Suprapubic skin (tissue), 4 donors: Measurements from ENCODE around the gene SOHLH2. TPM values are rescaled to one million over a fixed set of nuclear protein-coding genes. Genes with fewer than 3 reads are reported as not detected.

Experiments
- DNase-seq, 2 donors: peaks; one replicate each; pipeline ENCODE4 v3.0.0-alpha.2; 2019; ENCODE audit warnings: low spot score in 2 of 2
- H3K27ac ChIP-seq: fragments of 200-600 bp; sonication (generic); one replicate; pipeline ENCODE4 v1.5.1; 2019
- H3K27me3 ChIP-seq: fragments of 200-600 bp; sonication (generic); one replicate; pipeline ENCODE4 v1.5.1; 2019
- H3K36me3 ChIP-seq: fragments of 200-600 bp; sonication (generic); one replicate; pipeline ENCODE4 v1.5.1; 2019
- H3K4me1 ChIP-seq: fragments of 200-600 bp; sonication (generic); one replicate; pipeline ENCODE4 v1.5.1; 2019
- H3K4me3 ChIP-seq: fragments of 200-600 bp; sonication (generic); one replicate; pipeline ENCODE4 v1.5.1; 2019; ENCODE audit warnings: mild to moderate bottlenecking
- H3K9me3 ChIP-seq: fragments of 200-600 bp; sonication (generic); one replicate; pipeline ENCODE4 v1.5.1; 2019
- EP300 ChIP-seq: sonication (generic); formaldehyde crosslinking; IDR thresholded peaks from one replicate; pipeline ENCODE4 v1.6.1; 2017; ENCODE audit warnings: antibody characterized with exemption
- POLR2A ChIP-seq, 2 donors: fragments of 450-650 bp; IDR thresholded peaks; one replicate each; pipeline ENCODE4 v1.6.1; 2017; ENCODE audit warnings: antibody characterized with exemption in 2 of 2, mild to moderate bottlenecking in 2 of 2, moderate library complexity in 2 of 2
- POLR2AphosphoS5 ChIP-seq, 3 donors: sonication (generic); formaldehyde crosslinking; IDR thresholded peaks; one replicate each; pipeline ENCODE4 v1.6.1; 2017; ENCODE audit warnings: antibody characterized with exemption in 3 of 3
- WGBS: methylation state at CpG from one replicate; pipeline ENCODE4 v1.1.5; 2018; 5-methylcytosine and 5-hydroxymethylcytosine counted together
- total RNA-seq, 4 donors: library from RNA; depleted of rRNA; stranded (reverse); fragments of >200 nt; gene quantifications; one replicate each; pipeline ENCODE4 v1.1.0, GENCODE V29; 2016
- TF ChIP-seq, protein P1 (sequence below), 2 donors: fragments of 200-600 bp in 1 of 2; fragments of 450-650 bp in 1 of 2; sonication (generic) in 1 of 2; IDR thresholded peaks; one replicate each; pipeline ENCODE4 v1.5.1; 2016 to 2019; ENCODE audit warnings: antibody characterized with exemption in 2 of 2, mild to moderate bottlenecking in 1 of 2, moderate library complexity in 1 of 2

The SOHLH2 gene, protein sequence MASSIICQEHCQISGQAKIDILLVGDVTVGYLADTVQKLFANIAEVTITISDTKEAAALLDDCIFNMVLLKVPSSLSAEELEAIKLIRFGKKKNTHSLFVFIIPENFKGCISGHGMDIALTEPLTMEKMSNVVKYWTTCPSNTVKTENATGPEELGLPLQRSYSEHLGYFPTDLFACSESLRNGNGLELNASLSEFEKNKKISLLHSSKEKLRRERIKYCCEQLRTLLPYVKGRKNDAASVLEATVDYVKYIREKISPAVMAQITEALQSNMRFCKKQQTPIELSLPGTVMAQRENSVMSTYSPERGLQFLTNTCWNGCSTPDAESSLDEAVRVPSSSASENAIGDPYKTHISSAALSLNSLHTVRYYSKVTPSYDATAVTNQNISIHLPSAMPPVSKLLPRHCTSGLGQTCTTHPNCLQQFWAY
- total RNA-seq, result under 1 TPM in 1 of 4 donors, not detected in 3; 0.21 TPM

DNA sequence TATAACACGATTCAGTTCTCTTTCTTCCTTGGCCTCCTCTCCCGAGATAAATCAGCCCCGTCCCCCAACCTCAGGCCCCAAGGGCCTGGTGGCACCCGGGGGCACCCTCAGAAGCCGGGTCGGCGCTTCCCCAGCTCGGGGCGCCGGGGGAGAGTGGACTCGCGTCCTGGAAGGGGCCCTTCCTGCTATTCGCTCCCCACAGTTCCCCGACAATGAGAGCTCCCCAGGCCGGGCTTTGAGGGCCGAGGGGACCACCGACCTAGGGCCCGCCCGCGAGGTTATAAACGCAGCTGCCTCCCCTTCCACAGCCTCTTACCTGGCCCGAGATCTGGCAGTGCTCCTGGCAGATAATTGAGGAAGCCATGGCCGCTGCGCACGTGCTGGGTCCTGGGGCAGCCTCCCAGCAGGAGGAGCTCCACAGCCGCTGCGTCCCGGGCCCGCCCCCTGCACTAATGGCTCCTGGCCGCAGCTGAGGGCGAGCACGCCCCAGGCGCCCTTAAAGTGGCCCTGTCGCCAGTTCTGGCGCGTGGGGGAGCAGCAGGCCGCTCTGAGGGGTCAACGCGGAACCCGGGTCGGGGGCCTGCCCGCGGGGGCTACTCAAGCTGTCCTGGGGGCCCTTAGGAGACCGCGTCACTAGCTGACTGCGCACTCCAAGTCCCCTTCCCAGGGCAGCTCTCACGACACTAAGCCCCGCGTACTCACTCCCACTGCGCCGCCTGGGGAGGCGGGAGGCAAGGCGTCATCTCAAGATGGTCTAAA, at the start of gene SOHLH2:
Gene SOHLH2 (minus strand): TSS at position 394 of the 759 bp plus-strand sequence. CDS start 30 bp downstream, at position 364.
- DNase-seq, result no peak
- no peaks in the 10 kb centered on the region for H3K4me1 ChIP-seq
- TF ChIP-seq, protein P1, sequence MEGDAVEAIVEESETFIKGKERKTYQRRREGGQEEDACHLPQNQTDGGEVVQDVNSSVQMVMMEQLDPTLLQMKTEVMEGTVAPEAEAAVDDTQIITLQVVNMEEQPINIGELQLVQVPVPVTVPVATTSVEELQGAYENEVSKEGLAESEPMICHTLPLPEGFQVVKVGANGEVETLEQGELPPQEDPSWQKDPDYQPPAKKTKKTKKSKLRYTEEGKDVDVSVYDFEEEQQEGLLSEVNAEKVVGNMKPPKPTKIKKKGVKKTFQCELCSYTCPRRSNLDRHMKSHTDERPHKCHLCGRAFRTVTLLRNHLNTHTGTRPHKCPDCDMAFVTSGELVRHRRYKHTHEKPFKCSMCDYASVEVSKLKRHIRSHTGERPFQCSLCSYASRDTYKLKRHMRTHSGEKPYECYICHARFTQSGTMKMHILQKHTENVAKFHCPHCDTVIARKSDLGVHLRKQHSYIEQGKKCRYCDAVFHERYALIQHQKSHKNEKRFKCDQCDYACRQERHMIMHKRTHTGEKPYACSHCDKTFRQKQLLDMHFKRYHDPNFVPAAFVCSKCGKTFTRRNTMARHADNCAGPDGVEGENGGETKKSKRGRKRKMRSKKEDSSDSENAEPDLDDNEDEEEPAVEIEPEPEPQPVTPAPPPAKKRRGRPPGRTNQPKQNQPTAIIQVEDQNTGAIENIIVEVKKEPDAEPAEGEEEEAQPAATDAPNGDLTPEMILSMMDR (IDR thresholded peaks at IDR 0.05), result no peak
- TF ChIP-seq POLR2A (IDR thresholded peaks at IDR 0.05) (no peak), POLR2AphosphoS5 (IDR thresholded peaks at IDR 0.05) (no peak), EP300 (no peak)
- H3K9me3 ChIP-seq, result no peaks in the 10 kb centered on the region
- no peak within 1 kb of the TSS for H3K27ac ChIP-seq
- 95% methylated on average over 35 of the region's 53 CpGs for WGBS
- no peaks in the 10 kb centered on the region for H3K36me3 ChIP-seq
- no peaks in the 10 kb centered on the region for H3K27me3 ChIP-seq
- no peak within 1 kb of the TSS for H3K4me3 ChIP-seq

DNA sequence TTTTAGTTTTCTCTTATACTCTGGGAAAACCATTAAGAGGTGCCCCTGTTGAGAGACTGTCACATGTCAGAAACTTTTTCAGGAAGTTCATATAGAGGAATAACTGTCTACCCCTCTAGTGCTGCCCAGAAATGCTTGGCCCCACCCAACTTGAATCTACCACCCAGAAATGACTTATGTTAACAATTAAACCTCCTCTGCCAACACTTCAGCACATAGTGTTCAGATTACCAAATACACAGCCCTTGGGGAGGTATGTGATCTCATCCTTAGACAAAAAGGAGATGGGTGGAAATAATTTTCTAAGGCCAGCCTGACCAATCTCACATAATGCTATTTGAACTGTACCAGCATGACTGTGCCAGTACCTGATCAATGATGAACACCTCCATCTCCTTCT, 47.6 kb upstream of the SOHLH2 start:
- TF ChIP-seq POLR2A (IDR thresholded peaks at IDR 0.05) (no peak), POLR2AphosphoS5 (IDR thresholded peaks at IDR 0.05) (peak in 1 of 3 donors; percentile 22), EP300 (no peak)
- TF ChIP-seq, protein P1 (IDR thresholded peaks at IDR 0.05), result no peak
- no peaks in the 10 kb centered on the region for H3K27me3 ChIP-seq
- H3K4me1 ChIP-seq, result peaks cover 8% of the 10 kb centered on the region
- no peak for DNase-seq
- H3K4me3 ChIP-seq, result no peak overlapping the region
- no peaks in the 10 kb centered on the region for H3K36me3 ChIP-seq
- H3K27ac ChIP-seq, result peak overlapping the region; percentile 67
- H3K9me3 ChIP-seq, result no peaks in the 10 kb centered on the region

DNA sequence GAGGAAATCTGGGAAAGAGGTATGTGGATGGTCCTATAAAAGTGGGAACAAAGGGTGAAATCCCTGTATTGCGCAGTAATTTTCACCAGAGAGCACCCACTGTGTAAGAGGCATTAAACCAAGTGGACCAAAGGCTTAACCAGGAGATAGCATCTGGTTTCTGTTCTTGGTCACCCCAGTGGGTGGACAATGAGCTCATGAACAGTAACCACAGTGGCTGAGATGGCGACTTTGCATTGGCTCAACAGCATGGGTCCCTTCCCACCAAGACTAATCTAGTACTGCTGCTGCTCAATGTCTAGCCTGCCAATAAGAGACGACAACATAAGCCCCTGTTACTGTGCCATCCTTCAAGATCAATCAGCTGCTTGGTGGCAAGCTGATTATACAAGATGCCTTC, 46.7 kb upstream of the SOHLH2 start:
- H3K9me3 ChIP-seq, result no peaks in the 10 kb centered on the region
- H3K4me1 ChIP-seq, result peaks cover 8% of the 10 kb centered on the region
- TF ChIP-seq, protein P1 (IDR thresholded peaks at IDR 0.05), result no peak
- TF ChIP-seq POLR2AphosphoS5 (IDR thresholded peaks at IDR 0.05) (no peak), EP300 (no peak)
- H3K27me3 ChIP-seq, result no peaks in the 10 kb centered on the region
- 78% methylated on average over 2 of the region's 3 CpGs for WGBS
- no peak overlapping the region for H3K27ac ChIP-seq
- DNase-seq, result no peak
- no peak overlapping the region for H3K4me3 ChIP-seq
- no peaks in the 10 kb centered on the region for H3K36me3 ChIP-seq

DNA sequence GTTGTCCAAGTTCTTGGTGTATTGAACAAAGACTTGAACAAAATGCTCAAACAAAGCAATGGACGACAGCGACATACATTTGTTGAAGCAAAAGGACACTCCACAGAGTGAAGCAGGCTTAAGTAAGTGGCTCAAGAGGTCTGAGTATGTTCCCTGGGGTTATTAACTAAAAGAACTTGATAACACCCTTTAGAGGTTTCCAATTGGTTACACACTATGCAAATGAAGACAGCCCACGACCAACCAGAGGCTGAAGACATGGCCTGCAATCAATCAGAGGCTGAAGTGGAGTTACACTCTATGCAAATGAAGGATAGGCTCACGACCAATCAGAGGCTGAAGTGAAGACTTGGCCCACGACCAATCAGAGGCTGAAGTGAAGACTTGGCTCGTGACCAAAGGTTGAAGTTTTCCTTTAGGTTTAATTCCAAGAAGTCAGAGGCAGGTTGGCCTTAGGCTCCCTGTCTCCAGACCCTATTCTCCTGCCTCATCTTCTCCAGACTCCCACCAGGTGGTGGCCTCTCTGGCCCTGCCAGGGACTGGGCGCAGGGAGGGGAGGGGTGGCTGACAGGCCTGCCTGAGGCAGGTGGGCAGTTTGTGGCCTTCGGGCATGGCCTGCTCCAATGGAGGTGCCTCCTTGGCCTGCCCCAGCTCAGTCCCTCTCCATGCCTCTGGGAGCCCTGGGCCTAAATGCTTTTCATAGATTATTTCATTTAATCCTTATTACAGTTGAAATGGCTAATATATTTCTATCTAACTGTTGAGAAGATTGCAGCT, 45.2 kb upstream of the SOHLH2 start:
- H3K9me3 ChIP-seq, result no peaks in the 10 kb centered on the region
- 87% methylated on average over 7 of the region's 8 CpGs for WGBS
- no peak for TF ChIP-seq EP300
- no peak for TF ChIP-seq POLR2A (IDR thresholded peaks at IDR 0.05)
- TF ChIP-seq, protein P1 (IDR thresholded peaks at IDR 0.05), result no peak
- TF ChIP-seq POLR2AphosphoS5 (IDR thresholded peaks at IDR 0.05), result no peak
- H3K36me3 ChIP-seq, result no peaks in the 10 kb centered on the region
- no peak for DNase-seq
- H3K27ac ChIP-seq, result no peak overlapping the region
- no peaks in the 10 kb centered on the region for H3K27me3 ChIP-seq
- H3K4me3 ChIP-seq, result no peak overlapping the region
- peaks cover 8% of the 10 kb centered on the region for H3K4me1 ChIP-seq
